Endothelial cell of umbilical vein (primary cell): ENCODE results near the gene RNF126. TPM values are rescaled to one million over a fixed set of nuclear protein-coding genes. Genes with fewer than 3 reads are reported as not detected.

Experiments used
- BruUV-seq: library from RNA; stranded (reverse); fragments of 400-500 nt; replicated peaks from 2 replicates; lab custom pipeline; 2021; lab: Mats Ljungman, UMichigan
- CTCF ChIA-PET: fragments of 300-600, 350-600 bp; sonication (Branson Sonifier 250); formaldehyde crosslinking; loops from one replicate; lab custom pipeline; 2021; ENCODE audit warnings: antibody characterized with exemption, inconsistent platforms; lab: Charles Lee
- POLR2A ChIA-PET: fragments of 300-600, 350-600 bp; sonication (Branson Sonifier 250); formaldehyde crosslinking; loops from one replicate; lab custom pipeline; 2021; ENCODE audit warnings: antibody characterized with exemption, inconsistent platforms; lab: Charles Lee
- DNase-seq: peaks from one replicate; pipeline ENCODE4 v3.0.0-alpha.2; 2011; ENCODE audit warnings: low read depth, low spot score
- FAIRE-seq: peaks from 2 replicates; lab custom pipeline; 2011; peaks lifted over from hg19 to GRCh38; lab: Jason Lieb, UNC
- H2AFZ ChIP-seq: 2 replicates; pipeline ENCODE4 v1.6.0; 2012; ENCODE audit warnings: low read depth, low read length, control low read depth, inconsistent platforms
- H3K27ac ChIP-seq: 2 replicates; pipeline ENCODE4 v1.5.1; 2011; ENCODE audit warnings: low read depth, mild to moderate bottlenecking, control low read depth, low read length, moderate library complexity; ENCODE audit not compliant: insufficient read depth
- H3K27me3 ChIP-seq, 2 experiments: 2 replicates each; pipeline versions ENCODE4 v1.6.0 to v1.6.1; 2011; ENCODE audit warnings: low read length in 2 of 2, mixed read lengths in 1 of 2; ENCODE audit not compliant: control insufficient read depth in 2 of 2, insufficient read depth in 2 of 2
- H3K36me3 ChIP-seq, 2 experiments: 2 replicates in 1 of 2; 3 replicates in 1 of 2; pipeline ENCODE4 v1.5.1; 2011; ENCODE audit warnings: low read length in 2 of 2, mild to moderate bottlenecking in 1 of 2, moderate library complexity in 1 of 2; ENCODE audit not compliant: control insufficient read depth in 2 of 2, insufficient read depth in 2 of 2; ENCODE audit errors: extremely low read depth in 1 of 2
- H3K4me1 ChIP-seq: 3 replicates; pipeline ENCODE4 v1.5.1; 2011; ENCODE audit warnings: mild to moderate bottlenecking, low read length; ENCODE audit not compliant: control insufficient read depth, insufficient read depth; ENCODE audit errors: extremely low read depth
- H3K4me2 ChIP-seq: 2 replicates; pipeline ENCODE4 v1.6.1; 2011; ENCODE audit warnings: low read length, control low read depth, mixed read lengths; ENCODE audit not compliant: insufficient read depth
- H3K4me3 ChIP-seq, 3 experiments: fragments of 200-600 bp in 1 of 3; sonication (generic), shearing (Covaris generic) in 1 of 3; replicated peaks in 1 of 3; 2 replicates each; pipeline ENCODE4 v1.5.1; 2011 to 2016; ENCODE audit warnings: control low read depth in 3 of 3, low read length in 3 of 3, mild to moderate bottlenecking in 2 of 3, inconsistent platforms in 1 of 3, low read depth in 1 of 3, moderate library complexity in 1 of 3; ENCODE audit not compliant: insufficient read depth in 1 of 3
- H3K79me2 ChIP-seq: 2 replicates; pipeline ENCODE4 v1.6.0; 2012; ENCODE audit warnings: low read length, inconsistent platforms; ENCODE audit not compliant: control insufficient read depth, insufficient read depth
- H3K9ac ChIP-seq: replicated peaks from 2 replicates; pipeline ENCODE3; 2011; ENCODE audit warnings: low read length, control low read depth; ENCODE audit not compliant: insufficient read depth; ENCODE audit errors: extremely low read depth
- H3K9me1 ChIP-seq: replicated peaks from 3 replicates; pipeline ENCODE4 v1.6.0; 2011; ENCODE audit warnings: mild to moderate bottlenecking, low read length; ENCODE audit not compliant: control insufficient read depth, insufficient read depth; ENCODE audit errors: extremely low read depth
- H3K9me3 ChIP-seq: replicated peaks from 2 replicates; pipeline ENCODE4 v1.5.1; 2012; ENCODE audit warnings: low read length, inconsistent platforms; ENCODE audit not compliant: control insufficient read depth, insufficient read depth
- H4K20me1 ChIP-seq: replicated peaks from 2 replicates; pipeline ENCODE3; 2011; ENCODE audit warnings: mild to moderate bottlenecking, low read length; ENCODE audit not compliant: control insufficient read depth, insufficient read depth; ENCODE audit errors: extremely low read depth
- CTCF ChIP-seq, 2 donors: IDR thresholded peaks; 1 replicate in 1 of 2; 2 replicates in 1 of 2; pipeline ENCODE4 v1.5.1; 2011; ENCODE audit warnings: low read length in 2 of 2, mild to moderate bottlenecking in 2 of 2, moderate library complexity in 2 of 2, control low read depth in 1 of 2, inconsistent platforms in 1 of 2, low read depth in 1 of 2; ENCODE audit not compliant: insufficient read depth in 1 of 2; ENCODE audit errors: extremely low read depth in 1 of 2
- EZH2 ChIP-seq: IDR thresholded peaks from 2 replicates; pipeline ENCODE4 v1.6.1; 2012; ENCODE audit warnings: borderline replicate concordance, low read depth, mild to moderate bottlenecking, moderate library complexity, low read length, inconsistent platforms; ENCODE audit not compliant: severe bottlenecking
- FOS ChIP-seq: IDR thresholded peaks from 2 replicates; pipeline ENCODE4 v1.6.1; 2011; ENCODE audit warnings: mild to moderate bottlenecking, low read length, moderate library complexity, borderline replicate concordance; ENCODE audit not compliant: insufficient read depth
- GATA2 ChIP-seq: IDR thresholded peaks from 2 replicates; pipeline ENCODE4 v1.7.0; 2011; ENCODE audit warnings: low read depth, mild to moderate bottlenecking, moderate library complexity, mixed read lengths, low read length; ENCODE audit not compliant: insufficient read length, insufficient read depth
- JUN ChIP-seq: IDR thresholded peaks from 2 replicates; pipeline ENCODE4 v1.6.1; 2011; ENCODE audit warnings: borderline replicate concordance, low read depth; ENCODE audit not compliant: insufficient read length, insufficient read depth
- MYC ChIP-seq: IDR thresholded peaks from one replicate; pipeline ENCODE4 v1.6.1; 2011; ENCODE audit warnings: mild to moderate bottlenecking, low read depth, low read length
- POLR2A ChIP-seq: IDR thresholded peaks from 2 replicates; pipeline ENCODE4 v1.6.1; 2012; ENCODE audit warnings: low read depth, mild to moderate bottlenecking, control low read depth, low read length
- POLR2AphosphoS5 ChIP-seq: IDR thresholded peaks from 2 replicates; pipeline ENCODE4 v1.6.1; 2012; ENCODE audit warnings: low read depth, mild to moderate bottlenecking, control low read depth, low read length, moderate library complexity; ENCODE audit not compliant: insufficient read depth
- dilution Hi-C: fragments of 300-500 bp; cut with MboI; formaldehyde crosslinking; loops from one replicate; pipeline ENCODE4 v1.15.0; 2019; ENCODE audit warnings: low sequenced_read_pairs; ENCODE audit not compliant: extremely low pct_ligation_motif_present
- intact Hi-C: fragments of 100-400 bp; cut with micrococcal nuclease; formaldehyde crosslinking; loops from one replicate; pipeline ENCODE4 v1.10.0; 2022
- polyA plus RNA-seq, 4 experiments: library from polyadenylated mRNA; depleted of rRNA in 3 of 4; stranded (reverse) in 3 of 4; unstranded in 1 of 4; fragments of >200 nt; gene quantifications; 2 replicates each; pipeline versions ENCODE4 v1.2.1 to v1.2.3, GENCODE V29; 2011 to 2012; ENCODE audit warnings: missing spikeins in 1 of 4
- total RNA-seq: library from RNA; stranded (reverse); gene quantifications from 2 replicates; pipeline ENCODE4 v1.2.3, GENCODE V29; 2021
- TF ChIP-seq, protein P1 (sequence below): IDR thresholded peaks from 2 replicates; pipeline ENCODE4 v1.6.1; 2011; ENCODE audit not compliant: insufficient read depth, insufficient read length

Gene RNF126
- total and polyA plus RNA-seq, 2 donors (not counting 3 experiments of a cell fraction or from before 2014, with no cell fraction given): 19.2 to 61.3 TPM

GRCh38 chr19:612941-613340 lies 50.1 kb downstream of the RNF126 start:
- Histone ChIP-seq H3K9me1 (no peaks in the 10 kb centered on the region), H3K27me3 (no peaks in the 10 kb centered on the region), H4K20me1 (no peaks in the 10 kb centered on the region), H3K4me2 (no peak overlapping the region), H3K4me3 (no peak overlapping the region), H3K36me3 (peaks cover 0 to 2% of the 10 kb centered on the region in 2 experiments), H2AFZ (no peak overlapping the region), H3K4me1 (peaks cover 8% of the 10 kb centered on the region), H3K27ac (no peak overlapping the region), H3K79me2 (no peaks in the 10 kb centered on the region), H3K9ac (no peak overlapping the region), H3K9me3 (no peaks in the 10 kb centered on the region)
- DNase-seq: no peak
- BruUV-seq: no TSS peak
- FAIRE-seq: no peak
- intact Hi-C loops: no loop called here
- ChIA-PET CTCF (no interaction called here), POLR2A (interaction anchor here (0.6 kb wide), 1 partner anchor 264 kb away, joined by 3 read pairs; no protein-coding TSS in a partner anchor)
- no peak for TF ChIP-seq JUN
- TF ChIP-seq CTCF (IDR thresholded peaks at IDR 0.05; ENCODE audit: extremely low read depth in 1 of 2, insufficient read depth in 1 of 2, low read depth in 1 of 2, low read length in 2 of 2): no peak
- no peak for TF ChIP-seq POLR2AphosphoS5
- TF ChIP-seq GATA2: no peak
- no peak for TF ChIP-seq POLR2A
- no peak for TF ChIP-seq MYC
- TF ChIP-seq FOS: no peak
- TF ChIP-seq EZH2: no peak
- TF ChIP-seq, protein P1, sequence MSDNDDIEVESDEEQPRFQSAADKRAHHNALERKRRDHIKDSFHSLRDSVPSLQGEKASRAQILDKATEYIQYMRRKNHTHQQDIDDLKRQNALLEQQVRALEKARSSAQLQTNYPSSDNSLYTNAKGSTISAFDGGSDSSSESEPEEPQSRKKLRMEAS: no peak
- dilution Hi-C loops: no loop called here
